ENCODE measurements around the gene MAP4.
A peak's percentile ranks its signal among the peaks of the same experiment; 100 is the strongest.

DNA sequence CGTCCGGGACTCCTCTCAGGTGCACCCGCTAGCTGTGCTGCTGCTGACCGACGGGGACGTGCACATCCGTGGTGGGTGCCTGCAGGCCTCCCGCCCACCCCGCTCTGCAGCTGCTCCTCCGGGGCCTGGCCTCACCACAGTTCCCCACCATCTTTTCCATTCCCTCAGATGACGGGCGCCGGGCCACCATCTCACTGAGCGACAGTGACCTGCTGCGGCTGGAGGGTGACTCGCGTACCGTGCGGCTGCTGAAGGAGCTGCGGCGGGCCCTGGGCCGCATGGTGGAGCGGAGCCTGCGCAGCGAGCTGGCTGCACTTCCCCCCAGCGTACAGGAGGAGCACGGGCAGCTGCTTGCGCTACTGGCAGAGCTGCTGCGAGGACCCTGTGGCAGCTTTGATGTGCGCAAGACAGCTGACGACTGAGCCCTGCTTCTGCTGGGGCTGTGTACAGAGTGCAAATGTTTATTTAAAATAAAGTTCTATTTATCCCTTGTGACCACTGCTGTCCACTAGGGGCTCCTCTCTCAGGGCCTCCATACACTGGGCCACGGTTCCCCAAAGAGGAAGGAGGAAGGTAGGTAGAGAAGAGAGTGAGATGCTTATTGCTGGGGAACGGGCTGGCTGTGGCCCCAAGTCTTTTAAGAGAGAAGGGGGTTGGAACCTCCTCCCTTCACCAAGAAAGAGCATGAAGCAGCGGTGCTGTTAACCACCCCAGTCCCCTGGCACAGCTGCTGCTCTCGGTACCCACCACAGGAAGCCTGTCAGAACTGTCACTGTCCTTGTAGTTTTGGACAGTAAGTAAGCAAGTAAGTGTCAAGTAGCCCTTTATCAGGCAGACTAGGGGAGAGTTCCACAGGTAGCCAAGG is 166.3 kb downstream of the MAP4 start:
- no peak for TF ChIP-seq EP300 (conservative IDR thresholded peaks at IDR 0.05; ENCODE audit: poor library complexity, severe bottlenecking)
- no peak for TF ChIP-seq RAD21 (conservative IDR thresholded peaks at IDR 0.05)
- TF ChIP-seq, protein P1, sequence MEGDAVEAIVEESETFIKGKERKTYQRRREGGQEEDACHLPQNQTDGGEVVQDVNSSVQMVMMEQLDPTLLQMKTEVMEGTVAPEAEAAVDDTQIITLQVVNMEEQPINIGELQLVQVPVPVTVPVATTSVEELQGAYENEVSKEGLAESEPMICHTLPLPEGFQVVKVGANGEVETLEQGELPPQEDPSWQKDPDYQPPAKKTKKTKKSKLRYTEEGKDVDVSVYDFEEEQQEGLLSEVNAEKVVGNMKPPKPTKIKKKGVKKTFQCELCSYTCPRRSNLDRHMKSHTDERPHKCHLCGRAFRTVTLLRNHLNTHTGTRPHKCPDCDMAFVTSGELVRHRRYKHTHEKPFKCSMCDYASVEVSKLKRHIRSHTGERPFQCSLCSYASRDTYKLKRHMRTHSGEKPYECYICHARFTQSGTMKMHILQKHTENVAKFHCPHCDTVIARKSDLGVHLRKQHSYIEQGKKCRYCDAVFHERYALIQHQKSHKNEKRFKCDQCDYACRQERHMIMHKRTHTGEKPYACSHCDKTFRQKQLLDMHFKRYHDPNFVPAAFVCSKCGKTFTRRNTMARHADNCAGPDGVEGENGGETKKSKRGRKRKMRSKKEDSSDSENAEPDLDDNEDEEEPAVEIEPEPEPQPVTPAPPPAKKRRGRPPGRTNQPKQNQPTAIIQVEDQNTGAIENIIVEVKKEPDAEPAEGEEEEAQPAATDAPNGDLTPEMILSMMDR (IDR thresholded peaks at IDR 0.05; ENCODE audit: poor library complexity, severe bottlenecking) = peak; percentile 22
- TF ChIP-seq EZH2 (IDR thresholded peaks at IDR 0.05; ENCODE audit: borderline replicate concordance, insufficient read depth, low read length, poor library complexity, severe bottlenecking) = no peak
- no peak for TF ChIP-seq SMC3 (conservative IDR thresholded peaks at IDR 0.05; ENCODE audit: poor library complexity)
- TF ChIP-seq MXI1 (conservative IDR thresholded peaks at IDR 0.05; ENCODE audit: poor library complexity, severe bottlenecking) = no peak
- TF ChIP-seq POLR2AphosphoS5 (IDR thresholded peaks at IDR 0.05) = no peak
